HG03139 (cell line): Measurements from ENCODE around the gene GREB1L.
"Not testable (repeated sequence)": the region's sequence is repeated elsewhere in the genome, so short reads cannot be mapped to it uniquely, and the experiment has no call there.

ENCODE experiments used
- ATAC-seq: cut with Tn5 transposase; IDR thresholded peaks from one replicate; pipeline ENCODE4 v1.9.1; 2021; ENCODE audit not compliant: unreplicated experiment

GREB1L gene

DNA sequence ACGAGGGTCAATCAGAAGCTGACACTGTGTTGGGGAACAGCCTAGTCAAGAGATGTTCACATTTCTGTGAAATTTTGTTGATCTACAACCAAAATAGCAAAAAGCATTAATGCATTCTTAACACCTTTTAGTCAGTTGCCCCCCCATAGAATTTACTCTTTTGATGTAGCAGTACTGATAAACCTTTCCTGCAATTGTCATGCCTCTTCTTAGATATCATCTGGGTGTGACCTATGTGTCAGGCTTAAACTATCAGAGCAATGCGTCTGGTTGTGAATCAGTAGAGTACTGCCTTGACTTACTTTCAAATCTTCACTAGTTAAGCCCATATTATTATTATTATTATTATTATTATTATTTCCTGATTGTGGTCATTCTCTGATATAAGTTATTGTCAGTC lies 61.9 kb downstream of the GREB1L start:
- ATAC-seq = no peak

DNA sequence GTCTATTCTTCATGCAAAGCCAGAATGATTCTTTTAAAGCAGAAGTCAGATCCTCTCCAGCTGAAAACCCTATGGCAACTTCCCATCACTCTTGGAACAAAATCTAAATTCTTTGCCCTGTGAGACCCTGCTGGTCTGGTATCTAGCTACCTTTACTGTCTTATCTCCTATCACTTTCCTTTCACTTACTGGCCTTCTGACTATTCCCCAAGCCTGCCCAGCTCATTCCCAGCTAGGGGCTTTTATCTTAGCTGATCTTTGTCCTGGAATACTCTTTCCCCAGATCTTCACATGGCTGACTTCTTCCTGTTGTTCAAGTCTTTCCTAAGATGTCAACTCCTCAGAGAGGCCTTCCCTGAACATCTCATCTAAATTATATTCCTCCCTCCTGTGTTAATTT lies 63.6 kb downstream of the GREB1L start:
- ATAC-seq = no peak

DNA sequence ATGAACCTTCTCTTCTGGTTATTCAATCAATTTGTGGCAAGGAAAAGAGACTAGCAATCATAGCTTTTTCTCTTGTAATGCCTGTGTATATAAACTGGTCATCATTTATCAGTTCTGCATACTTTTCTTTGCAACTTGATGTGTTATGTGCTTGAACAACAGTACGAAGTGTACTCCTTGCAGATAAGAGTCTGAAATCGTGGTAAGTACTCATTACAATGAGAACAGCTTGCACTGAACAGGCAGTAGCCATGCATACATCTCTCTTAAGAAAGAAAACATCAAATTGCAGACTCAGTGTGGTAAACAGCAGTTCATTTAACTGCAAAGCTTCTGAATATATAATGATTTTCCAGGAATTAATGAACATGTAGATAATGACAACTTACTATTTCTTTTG lies 64.3 kb downstream of the GREB1L start:
- ATAC-seq = no peak

DNA sequence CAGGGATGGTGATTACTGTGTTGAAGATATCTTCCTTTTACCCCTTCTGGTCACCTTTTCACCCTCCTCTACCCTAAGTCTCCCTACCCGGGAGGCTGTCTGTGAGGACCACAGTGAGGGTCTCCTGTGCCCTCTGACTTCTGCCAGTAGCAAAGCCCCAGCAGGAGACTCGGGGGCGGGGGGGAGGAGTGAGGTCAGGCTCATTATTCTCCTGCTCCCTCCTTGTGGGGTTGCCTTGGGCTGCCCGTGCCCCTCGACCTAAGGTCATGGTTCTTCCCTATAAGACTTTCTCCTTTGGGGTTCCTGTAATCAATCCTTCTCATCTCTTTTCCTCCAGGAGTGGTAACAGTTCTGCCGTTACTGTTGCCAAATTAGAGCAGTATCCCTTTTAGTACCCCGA lies 65.5 kb downstream of the GREB1L start:
- ATAC-seq = no peak

DNA sequence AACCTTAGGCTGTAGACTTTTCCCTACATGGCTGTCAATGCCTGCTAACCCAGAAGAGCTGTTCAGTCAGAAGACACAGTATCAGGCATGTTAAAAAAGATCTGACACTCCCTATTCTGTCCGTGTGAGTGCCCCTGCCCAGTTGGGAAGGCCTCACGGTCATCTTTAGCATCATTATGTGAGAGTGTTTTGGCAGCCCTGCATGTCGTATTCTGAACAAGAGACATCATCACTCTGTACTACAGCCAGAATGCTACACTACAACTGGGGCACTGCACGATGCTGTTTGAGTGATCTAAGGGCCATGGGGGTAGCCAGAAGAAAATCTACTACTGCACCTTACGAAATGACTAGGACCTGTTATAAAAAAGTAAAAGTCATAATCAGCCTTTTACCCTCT lies 67.2 kb downstream of the GREB1L start:
- ATAC-seq = no peak

DNA sequence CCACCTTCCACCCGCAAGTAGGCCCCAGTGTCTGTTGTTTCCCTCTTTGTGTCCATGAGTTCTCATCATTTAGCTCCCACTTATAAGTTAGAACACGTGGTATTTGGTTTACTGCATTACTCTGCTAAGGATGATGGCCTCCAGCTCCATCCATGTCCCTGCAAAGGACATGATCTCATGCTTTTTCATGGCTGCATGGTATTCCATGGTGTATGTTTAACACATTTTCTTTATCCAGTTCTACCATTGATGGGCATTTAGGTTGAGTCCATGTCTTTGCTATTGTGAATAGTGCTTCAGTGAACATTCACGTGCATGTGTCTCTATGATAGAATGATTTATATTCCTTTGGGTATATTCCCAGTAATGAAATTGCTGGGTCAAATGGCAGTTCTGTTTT lies 69.9 kb downstream of the GREB1L start:
- ATAC-seq = not testable (repeated sequence)

DNA sequence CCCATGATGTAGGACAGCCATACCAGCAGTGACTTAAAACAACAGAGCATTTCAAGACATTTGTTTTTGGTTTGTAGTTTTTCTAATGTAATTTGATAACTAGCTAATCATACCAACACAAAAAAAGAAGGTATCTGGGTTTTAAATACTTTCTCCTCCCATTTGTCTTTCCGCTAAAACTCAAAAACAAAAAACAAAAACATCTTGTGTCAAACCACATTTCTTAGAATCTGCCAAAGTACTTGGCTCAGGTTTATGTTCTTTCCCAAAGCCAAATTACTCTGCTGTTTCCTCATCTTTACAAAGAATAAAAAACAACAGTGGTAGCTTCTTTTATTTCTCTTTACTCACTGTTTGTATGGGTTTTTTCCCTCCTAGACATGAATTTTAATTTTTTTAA lies 71.5 kb downstream of the GREB1L start:
- no peak for ATAC-seq

DNA sequence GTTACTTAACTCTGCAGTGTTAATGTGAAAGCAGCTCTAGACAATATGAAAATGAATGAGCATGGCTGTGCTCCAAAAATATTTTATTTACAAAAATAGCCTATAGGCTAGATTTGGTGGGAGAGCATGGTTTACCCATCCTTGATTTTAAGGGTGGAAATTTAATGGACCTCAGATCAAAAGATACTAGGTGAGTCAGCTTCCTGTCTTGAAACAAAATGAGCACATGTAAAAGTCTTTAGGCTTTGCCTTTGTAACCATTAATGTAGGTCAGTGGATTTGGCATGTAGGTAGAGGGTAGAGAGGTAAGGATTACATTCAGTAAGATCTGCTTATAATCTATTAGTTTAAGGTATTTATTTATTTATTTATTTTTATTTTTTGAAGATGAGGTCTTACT lies 72.7 kb downstream of the GREB1L start:
- no peak for ATAC-seq

DNA sequence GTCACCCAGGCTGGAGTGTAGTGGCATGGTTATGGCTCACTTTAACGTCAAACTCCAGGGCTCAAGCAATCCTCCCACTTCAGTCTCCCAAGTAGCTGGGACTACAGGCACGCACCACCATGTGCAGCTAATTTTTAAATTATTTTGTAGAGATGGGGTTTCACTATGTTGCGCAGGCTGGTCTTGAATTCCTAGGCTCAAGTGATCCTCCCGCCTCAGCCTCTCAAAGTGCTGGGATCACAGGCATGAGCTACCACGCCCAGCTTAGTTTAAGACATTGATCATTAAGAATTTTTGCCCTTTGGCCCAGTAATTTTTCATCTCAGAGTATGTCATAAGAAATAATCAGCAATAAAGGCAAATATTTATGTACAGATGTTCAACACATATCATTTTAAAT lies 73.1 kb downstream of the GREB1L start:
- ATAC-seq = not testable (repeated sequence)

DNA sequence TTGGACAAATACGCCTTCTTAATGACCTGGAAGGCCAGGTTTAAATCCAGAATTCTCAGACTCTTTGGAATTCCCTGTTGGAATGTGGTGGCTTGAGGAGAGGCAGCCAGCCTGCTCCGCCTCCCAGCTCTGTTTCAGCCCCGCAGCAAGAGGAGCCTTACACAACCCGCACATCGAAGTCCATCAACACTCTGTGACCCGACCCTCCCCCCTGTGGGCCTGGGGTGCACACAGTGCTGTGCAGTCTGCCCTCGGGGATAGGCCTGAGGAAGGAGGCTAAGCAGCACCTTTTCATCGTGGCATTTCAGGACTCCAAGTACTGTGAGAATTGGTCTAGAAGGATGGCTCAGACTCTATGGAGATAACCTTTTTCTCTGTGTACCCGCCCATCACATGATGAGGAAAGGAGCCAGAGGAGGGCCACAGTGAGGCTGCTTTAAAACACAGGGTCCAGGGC lies 73.7 kb downstream of the GREB1L start:
- ATAC-seq = no peak

DNA sequence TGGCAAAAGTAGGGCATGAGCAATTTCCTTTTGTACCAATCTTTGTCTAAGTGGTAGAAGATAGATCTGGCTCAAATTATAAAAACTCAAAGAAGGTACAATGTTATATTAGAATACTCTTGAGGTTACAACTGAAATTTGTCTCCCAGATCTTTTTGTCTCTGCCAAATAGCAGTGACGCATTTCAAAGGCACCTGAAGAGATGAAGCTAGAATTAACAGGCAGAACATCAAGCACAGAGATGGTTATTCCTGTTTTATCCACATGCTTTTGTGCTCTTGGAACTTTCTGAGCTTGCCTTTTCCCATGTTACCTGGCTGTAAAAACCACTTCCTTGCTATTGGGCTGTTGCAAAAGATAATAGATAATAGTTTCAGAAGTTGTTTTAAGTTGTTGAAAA lies 74.3 kb downstream of the GREB1L start:
- no peak for ATAC-seq

DNA sequence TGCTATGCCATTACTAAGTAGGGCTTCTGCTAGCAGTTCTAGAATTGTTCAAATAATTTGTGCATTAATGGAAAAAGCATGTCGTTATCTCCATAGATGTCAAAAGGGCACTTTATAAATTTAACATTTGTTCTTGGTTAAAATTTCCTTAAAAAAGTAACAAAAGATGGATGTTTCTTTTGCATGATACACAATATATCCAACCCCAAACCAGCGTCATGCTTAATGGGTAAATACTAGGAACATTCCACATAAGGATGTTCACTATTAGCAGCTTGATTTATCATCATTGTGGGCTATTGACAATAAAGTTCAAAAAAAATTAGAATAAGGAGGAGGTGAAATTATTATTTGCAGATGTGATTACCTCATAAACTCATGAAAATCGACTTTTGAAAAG lies 79.7 kb downstream of the GREB1L start:
- no peak for ATAC-seq

DNA sequence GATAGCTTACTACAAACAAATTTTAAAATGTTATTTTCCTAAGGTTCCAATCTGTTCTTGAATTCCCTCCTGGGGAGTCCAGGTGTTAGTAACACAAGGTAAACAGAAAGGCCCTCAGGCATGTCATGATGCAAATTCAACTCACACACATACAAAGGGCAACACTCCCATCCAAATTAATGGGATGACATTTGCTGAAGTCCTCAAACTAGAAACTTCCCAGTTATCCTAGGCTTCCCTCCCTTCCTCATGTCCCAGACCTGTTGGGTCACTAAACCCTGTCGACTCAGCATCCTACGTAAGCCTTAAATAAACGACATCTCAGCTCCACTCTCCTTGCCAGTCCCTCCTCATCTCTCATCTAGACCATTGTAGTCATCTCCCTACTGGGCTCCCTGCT lies 85.1 kb downstream of the GREB1L start:
- ATAC-seq = no peak

DNA sequence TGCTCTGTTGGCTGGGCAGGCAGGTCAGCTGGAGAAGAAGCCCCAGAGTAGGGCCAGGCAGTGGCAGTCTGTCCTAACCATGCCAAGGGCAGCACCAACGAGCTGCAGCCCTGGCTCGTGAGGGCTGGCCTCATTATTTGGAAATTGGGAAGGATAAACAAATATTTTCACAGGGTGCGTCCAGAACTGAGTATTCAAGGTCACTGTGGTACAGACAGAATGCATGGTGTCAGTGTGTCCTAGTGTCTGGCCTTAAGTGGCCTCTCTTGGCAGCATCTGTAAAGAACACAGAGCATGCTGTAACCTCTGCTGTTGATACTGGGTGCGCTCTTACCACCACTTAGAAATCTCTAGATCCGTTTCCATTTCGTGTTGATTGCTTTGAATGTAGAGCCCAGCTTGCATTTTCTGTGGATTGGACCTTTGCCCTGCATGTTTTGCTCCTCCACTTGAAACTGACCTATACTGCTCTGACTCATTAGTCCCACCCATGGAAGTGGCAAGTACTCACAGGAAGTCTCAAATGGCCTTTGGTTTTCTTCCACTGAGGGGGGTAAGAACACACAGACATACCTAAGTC lies 88.2 kb downstream of the GREB1L start:
- ATAC-seq = no peak

DNA sequence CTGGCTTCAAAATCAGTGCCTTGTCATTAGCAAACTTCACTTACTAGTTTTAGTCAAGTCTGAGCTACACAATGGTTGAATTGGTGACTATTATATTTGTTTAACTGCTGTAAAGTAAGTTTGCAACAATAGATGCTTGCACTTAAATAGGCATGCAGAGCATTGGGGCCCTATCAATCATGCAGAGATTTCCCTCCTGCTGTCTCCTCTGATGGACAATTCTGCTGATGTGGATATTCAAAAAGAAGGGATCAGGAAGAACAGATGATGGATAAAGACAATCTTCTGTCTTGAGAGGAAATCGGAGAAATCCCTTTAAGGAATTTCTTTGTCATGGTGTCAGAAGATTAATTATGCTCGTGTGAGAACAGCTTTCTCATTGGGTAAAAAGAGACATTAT lies 89.0 kb downstream of the GREB1L start:
- ATAC-seq = no peak

DNA sequence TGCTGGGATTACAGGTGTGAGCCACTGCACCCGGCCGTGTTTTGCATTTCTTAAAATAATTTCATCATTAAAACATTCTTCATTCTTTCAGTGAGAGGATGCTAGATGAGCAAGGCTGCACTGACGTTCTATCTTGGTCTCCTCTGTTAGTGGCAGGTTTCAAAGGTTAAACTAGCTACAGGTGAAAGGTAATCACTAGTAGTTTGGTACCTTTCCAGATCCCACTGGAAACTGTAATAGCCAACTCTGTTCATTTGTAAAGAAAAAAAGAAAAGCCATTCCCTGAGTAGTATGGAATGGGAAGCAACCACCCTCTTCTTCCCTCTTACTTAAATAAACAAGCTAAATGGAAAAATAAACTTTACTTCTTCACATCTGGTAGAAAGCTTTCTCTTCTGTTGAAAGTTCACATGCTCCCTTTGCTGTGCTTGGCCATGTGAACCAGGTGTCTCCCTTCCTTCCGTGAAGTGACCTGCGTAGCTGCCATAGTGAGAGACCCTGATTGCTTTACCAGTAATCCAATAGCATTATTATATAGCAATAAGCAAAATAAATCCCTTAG lies 94.0 kb downstream of the GREB1L start:
- no peak for ATAC-seq

DNA sequence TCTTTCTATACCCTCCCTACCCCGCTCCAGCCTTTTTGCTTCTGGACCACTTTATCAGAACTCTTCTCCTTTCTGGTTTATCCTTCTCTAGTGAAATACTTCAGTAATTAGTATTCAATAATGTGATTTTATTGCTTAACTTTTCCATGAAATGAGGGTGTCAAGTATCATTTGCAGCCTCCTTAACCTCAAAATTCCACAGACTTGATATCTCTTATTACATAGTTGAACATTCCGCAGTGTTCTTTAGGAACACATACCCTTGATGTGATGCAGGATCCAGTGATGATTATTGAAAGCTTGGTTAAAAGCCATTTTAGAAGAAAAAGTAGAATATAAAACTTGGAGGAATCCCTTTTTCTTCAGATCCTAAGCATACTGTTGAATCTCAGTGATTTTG lies 94.8 kb downstream of the GREB1L start:
- ATAC-seq = no peak

DNA sequence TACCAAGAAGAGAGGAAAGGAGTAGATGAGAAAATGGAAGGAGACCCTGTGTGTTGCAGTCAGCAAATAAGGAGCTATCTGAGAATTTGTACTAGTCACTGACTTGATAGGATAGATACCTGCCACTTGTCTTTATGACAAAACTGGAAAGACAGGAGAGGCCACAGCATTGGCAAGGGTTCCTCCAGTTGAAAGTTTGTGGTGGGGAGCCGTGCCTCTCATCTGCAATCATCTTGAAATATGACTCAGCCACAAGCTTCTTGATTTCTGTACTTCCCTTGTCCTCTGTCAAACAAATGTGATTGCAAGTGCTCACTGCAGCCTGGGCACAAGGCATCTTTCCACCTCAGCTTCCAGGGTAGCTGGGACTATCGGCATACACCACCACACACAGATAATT lies 99.1 kb downstream of the GREB1L start:
- no peak for ATAC-seq

DNA sequence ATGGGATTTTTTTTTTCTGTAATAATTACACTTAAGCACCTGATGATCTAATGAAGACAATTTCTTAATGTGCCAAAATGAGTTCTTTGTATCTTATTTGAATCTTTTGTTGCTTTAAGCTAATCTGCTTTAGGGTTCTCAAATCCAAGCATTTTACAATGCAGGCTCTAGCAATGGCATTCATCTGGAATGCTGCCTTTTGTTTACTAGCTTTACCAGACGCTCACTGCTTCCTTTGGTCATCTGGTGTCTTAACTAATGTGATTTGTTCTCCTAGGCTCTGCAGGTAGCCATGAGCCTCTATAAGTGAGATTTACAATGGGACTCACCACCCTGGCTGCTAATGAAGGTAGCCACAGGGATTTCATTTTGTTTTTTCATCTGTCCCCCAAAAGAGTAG lies 100.3 kb downstream of the GREB1L start:
- ATAC-seq = no peak

DNA sequence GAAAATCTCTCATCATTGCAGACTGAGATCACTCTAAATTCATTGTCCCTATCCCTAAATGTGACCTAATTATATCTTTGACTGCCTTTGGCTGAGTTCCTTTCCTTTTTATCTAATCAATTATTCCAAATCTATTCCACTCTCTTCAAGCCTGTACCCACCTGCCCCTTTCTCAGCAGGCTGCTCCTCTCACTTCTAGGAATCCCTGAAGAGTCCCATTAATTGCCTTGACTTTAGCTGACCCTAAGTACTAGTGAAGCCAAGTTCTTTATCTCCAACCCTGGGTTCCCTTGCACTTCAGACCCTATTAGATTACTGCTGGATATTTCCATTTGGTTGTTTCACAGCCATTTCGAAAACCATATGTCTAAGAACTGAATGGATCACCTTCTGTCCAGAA lies 102.8 kb downstream of the GREB1L start:
- ATAC-seq = no peak

DNA sequence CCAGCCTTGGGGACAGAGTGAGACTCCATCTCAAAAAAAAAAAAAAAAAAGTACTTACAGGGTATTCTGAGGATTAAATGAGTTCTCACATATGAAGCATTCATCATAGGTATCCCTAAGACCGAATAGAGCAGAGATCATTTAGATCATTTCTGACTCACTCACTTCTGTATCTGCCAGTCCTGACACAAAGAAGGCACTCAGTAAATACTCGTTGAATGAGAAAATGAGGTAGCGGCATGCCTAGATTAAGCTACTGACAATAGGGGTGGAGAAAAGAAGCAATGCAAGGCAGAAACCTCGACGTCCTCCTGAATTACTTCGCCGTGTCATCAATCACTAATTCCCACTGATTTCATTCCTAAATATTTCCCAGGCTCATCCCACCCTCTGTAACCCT lies 103.8 kb downstream of the GREB1L start:
- ATAC-seq = no peak

DNA sequence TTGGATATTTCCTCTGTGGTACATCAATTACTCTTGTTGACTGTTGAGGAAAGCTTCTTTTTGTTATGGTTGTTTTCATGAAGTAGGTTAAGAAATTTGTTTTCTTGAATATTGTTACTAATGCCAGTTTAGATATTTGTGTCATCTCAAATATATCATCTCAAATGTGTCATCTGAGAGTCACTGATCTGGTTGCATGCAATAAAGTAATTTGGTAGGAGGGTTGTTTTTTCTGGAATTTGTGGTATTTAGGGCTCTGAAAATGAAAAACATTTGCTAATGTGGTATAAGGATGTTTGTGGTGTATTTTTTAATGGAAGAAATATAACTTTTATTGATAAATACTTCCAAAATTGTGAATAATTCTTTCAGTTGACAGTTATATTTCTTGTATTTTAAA lies 117.7 kb downstream of the GREB1L start:
- no peak for ATAC-seq

DNA sequence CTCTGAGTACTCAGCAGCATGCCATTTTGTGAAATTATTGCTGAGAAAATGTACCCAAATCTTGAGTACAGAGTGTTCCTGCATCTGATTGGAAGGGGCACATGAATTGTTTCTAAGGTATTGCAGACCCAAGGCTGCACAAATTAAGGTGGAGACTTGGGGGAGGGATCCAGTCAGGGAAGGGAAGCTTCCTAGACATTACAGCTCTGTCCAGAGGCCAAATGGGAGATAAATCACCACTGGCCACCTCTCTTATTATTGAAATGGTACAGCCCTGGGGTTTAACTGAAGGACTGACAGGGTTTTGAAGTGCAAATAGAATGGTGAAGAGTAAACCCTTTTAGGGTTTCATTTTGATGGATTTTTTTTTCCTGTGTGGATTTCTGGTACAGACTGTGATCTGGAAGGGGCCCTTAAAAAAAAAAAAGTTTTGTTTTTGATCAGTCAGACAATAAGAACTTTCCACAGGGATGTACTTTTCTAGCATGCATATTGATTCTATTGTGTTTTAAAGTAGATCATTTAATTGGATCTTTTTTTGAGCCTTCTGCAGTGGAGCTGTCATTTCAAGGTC lies 119.4 kb downstream of the GREB1L start:
- no peak for ATAC-seq
